Fibroblast of skin of right quadriceps (primary cell): ENCODE measurements around the gene PRLH.
A peak's percentile ranks its signal among the peaks of the same experiment; 100 is the strongest.
"Not testable (repeated sequence)": the region's sequence is repeated elsewhere in the genome, so short reads cannot be mapped to it uniquely, and the experiment has no call there.

Source experiments
- DNase-seq: peaks from one replicate; pipeline ENCODE4 v3.0.0-alpha.2; 2013

PRLH gene

DNA sequence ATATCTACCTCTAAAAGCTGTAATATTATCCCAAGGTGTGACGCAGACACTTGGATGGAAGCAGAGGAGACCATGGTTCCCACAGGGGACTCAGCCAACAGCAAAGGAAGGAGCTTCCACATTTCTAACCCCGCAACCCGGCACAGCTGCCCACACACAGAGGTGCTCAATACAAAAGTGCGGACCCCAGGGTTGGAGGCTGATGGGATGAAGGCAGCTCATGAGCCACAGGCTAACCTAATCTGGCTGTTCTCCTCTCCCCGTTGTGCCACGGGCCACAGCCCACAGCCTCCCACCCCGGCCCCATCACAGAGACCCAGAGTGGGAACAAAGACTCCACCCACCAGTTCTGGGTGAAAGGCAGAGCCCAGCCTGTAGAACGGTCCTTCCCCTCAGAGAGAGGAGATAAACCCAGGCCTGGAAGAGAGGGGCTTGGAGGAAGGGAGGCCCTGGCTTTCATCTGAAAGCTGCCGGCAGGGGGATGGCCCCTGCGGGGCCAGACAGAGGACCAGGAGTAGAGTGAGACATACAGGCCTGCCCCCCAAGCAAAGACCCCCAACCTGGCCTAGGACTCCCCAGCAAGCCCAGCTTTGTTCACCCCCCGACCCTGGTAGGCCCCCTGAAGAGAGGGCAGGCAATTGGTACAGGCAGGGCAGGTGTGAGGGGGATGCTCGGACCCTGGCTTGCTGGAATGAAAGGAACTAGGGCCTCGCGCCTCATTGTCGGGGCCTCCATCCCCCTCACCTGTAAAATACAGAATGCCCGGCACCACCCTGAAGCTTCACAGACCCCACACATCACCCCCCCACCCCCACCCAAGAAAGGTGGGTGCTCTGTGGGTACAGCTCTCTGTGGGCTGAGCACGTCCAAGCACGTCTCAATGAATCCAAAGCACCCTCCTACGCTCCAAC, 17.3 kb downstream of the PRLH start:
- DNase-seq = no peak

DNA sequence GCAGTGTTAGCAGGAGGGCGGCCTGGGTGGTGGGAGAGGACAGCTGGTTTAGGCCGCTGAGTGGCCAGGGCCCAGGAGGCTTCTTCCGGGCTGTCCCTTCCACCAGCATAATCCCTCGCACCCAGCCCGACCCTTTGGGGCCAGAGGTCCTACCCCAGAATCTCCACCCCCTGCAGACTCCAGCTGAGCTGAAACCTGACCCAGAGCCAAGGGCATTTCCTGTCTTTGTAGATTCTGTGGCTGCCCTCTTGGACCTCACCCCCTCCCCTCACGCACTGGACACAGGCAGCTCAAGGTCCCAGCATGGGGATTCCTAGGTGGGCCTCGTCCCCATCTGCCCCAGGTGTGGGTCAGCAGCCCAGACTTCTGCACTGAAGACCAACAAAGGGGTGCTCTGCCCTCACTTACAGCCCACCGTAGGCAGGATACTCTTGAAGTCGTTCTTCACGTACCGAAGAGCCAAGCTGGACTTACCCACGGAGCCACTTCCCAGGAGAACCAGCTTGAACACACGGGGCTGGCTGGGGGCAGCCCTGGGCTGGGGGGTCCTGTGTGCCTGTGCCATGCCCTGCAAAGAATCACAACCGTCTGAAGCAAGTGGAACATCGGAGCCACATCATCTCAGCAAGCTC, 19.3 kb downstream of the PRLH start:
- DNase-seq = no peak

GRCh38 chr2:237588044-237588696, 21.8 kb downstream of the PRLH start:
- no peak for DNase-seq

GRCh38 chr2:237590272-237591140, 24.1 kb downstream of the PRLH start, which contains the start of gene RAB17:
RAB17 (minus strand) TSS chr2:237590734; CDS start chr2:237586154, 4,580 bp downstream.
- DNase-seq = no peak

GRCh38 chr2:237591141-237591881, 24.9 kb downstream of the PRLH start:
- no peak for DNase-seq

GRCh38 chr2:237592425-237592980, 26.1 kb downstream of the PRLH start:
- no peak for DNase-seq

DNA sequence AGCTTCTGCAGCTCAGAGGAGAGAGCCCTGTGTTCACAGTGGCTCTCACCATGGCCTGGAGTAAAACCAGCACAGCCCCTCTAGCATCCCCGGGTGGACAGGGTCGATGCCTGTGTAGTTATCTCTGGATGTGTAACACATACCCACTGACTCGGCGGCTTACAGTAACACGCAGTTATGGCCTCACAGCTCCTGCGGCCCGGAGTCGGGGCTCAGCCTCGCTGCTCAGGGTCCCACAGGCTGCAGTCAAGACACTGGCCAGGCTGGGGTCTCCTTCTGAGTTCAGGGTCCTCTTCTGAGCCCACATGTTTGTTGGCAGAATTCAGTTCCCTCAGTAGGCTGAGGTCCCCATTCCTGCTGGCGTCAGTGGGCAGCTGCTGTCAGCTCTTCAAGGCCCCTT, 26.7 kb downstream of the PRLH start:
- DNase-seq = no peak

DNA sequence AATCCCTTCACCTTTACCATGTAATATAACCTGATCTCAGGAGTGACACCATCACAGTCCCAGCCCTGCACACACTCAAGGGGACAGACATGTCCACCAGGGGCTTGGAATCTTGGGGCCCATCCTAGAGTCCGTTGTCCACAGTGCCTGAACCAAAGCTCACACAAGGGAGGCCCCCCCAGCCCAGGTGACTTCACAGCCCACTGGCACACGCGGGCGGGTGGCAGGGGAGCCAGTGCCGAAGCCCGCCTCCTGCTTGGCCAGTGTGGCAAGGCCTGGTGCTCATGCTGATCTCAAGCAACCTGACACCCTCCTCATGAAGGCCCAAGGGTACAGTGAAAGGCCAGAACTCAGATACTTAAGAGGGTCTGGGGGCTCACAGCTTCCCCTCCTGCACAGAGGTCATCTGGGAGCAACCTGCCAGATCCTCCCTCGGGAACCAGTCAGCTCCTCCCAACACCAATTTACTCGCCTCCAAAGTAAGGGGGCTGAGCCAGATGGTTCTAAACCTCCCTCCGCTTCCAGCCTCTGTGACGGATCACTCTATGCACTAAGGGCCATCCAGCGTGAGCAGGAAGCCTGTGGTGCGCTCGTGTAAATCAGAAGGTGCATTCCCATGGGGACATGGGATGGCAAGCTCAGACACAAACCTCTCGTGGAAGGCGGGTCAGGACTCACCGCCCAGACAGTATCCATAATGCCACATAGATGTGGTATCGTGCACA, 27.4 kb downstream of the PRLH start:
- DNase-seq = no peak

- DNase-seq = no peak
Measured at GRCh38 chr2:237594514-237594871, 28.1 kb downstream of the PRLH start.

GRCh38 chr2:237595829-237596519, 29.6 kb downstream of the PRLH start:
- not testable (repeated sequence) for DNase-seq

- DNase-seq = no peak
Measured at GRCh38 chr2:237596520-237597195, 30.3 kb downstream of the PRLH start.

DNA sequence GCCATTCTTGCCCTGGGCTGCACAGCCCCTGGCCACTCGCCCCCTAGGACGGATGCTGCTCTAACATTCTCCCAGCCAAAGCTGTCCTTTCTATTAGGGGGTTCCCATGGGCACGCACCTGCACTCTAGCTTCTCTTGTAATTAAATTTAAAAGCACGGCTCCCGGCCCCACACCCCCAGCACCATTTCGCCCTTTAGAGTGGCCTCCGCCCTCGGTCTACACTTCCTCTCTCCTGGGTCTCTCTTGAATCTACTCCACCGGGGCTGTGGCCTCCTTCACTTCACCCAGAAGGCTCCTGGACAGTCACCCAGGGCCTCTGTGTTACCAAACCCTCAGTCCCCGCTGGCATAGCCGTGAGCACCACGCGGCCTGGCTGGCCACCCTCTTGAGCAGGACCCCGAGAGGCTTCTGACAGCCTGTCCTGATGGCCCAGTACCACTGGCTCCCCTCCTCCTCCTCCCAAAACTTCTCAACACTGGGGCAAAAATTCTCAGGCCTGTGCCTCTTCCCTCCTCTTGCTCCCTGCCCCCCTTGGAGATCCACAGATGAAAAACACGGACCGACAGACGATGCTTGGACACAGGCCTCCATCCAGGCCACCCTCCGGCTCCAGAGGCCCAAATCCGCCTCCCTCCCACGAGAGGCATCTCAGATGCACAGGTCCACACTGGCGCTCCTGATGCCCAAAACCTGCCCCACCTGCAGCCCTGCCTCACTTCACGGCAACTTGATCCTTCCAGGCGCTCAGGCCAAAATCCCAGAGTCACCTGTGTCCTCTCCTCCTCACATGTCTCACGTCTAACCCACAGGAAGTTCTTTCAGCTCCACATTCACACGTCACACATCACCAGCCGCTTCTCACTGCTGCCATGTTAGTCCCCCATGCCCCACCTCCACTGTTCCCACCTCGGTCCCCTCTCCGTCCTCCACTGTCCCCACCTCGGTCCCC, 31.1 kb downstream of the PRLH start:
- DNase-seq = no peak

GRCh38 chr2:237598468-237599208, 32.3 kb downstream of the PRLH start:
- no peak for DNase-seq

GRCh38 chr2:237599465-237600110, 33.2 kb downstream of the PRLH start:
- no peak for DNase-seq

DNA sequence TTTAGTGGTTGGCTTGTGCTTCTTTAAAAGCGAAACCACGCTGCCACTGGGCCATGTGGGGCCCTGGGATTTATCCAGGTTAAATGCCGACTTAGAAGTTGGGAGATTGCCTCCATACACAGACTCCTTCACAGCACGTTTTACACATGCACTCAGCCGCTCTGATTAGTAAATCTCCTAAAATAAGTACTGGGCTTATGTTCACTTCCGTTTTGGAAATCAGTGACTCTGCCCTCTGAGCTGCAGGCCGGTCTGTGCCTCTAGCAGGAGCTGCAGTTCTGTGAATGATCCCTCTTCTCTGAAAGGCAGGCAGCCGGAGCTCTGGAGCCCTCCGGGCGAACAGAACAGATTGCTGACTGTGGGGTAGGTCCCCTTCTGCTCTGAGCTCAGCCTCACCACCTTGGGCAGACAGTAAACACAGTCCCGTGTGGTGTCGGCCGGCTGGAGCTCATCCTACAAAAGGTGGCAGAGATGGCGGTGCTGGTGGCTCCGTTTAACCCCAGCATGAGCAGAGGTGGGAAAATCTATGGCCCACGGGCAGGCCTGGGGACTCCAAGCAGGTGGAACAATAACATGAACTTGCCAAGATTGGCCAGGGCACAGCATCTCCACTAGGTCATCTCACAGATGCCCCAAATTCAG, 34.0 kb downstream of the PRLH start:
- DNase-seq = peak; percentile 80

DNA sequence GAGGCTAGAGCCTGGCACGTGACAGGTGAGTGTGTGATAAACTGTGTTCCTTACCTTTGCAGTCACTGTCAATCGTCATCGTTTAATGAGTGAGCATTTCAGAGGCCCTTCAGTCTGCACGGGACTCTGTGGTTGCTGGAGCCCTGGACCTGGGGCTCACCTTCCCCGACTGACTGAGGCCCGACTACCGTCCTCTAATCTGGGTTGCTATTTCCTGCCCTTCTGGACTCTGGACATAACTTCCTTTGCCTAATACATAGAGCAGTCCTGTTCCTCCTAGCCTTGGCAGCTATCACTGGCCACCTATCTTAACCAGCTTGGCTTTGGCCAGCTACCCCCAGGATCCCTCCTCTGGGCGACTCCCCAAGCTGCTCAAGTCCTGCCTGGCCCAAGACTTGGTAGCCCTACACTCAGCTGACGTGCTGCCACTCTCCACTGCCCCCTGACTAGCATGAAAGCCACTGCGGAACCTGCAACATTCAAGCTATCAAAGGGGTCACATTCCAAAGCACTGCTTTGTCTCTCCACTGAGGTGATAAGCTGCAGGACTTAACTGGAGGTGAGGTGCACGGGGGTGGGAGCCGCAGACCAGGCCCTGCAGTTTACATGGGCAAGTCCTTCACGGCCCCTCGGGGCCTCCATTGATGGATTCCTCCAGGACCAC, 35.2 kb downstream of the PRLH start:
- DNase-seq = no peak
